ENCODE data around the gene CX3CL1.

DNA sequence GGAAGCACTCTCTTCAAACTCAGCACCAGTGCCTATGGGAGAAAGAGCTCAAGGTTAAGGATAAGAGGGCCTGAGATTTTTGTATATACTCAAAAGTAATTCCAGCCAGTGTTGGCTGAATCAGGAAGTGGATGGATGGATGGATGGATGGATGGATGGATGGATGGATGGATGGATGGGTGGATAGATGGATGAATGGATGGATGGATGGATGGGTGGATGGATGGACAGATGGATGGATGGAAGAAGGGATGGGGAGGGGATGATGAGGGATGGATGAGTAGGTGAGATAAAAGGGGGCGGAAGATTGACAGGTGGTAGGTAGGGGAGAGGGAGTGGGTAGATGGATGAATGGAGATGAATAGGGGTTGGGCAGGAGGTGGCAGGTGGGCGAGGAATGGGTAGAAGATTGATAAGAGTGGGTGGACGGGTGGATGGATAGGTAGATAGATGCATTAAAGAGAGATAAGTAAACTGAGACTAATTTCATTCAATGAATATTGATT is 4.1 kb downstream of the CX3CL1 start:
- TF ChIP-seq POLR2A (IDR thresholded peaks at IDR 0.05), result no peak
- TF ChIP-seq, protein P1, sequence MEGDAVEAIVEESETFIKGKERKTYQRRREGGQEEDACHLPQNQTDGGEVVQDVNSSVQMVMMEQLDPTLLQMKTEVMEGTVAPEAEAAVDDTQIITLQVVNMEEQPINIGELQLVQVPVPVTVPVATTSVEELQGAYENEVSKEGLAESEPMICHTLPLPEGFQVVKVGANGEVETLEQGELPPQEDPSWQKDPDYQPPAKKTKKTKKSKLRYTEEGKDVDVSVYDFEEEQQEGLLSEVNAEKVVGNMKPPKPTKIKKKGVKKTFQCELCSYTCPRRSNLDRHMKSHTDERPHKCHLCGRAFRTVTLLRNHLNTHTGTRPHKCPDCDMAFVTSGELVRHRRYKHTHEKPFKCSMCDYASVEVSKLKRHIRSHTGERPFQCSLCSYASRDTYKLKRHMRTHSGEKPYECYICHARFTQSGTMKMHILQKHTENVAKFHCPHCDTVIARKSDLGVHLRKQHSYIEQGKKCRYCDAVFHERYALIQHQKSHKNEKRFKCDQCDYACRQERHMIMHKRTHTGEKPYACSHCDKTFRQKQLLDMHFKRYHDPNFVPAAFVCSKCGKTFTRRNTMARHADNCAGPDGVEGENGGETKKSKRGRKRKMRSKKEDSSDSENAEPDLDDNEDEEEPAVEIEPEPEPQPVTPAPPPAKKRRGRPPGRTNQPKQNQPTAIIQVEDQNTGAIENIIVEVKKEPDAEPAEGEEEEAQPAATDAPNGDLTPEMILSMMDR (IDR thresholded peaks at IDR 0.05), result no peak

Measured in uterus (tissue), 2 donors.